Suppressor macrophage treated with lipopolysaccharide for 1 hour (primary cell): ENCODE measurements around the gene HIP1.
"Not testable (repeated sequence)": the region's sequence is repeated elsewhere in the genome, so short reads cannot be mapped to it uniquely, and the experiment has no call there.

ENCODE experiments used
- DNase-seq, 3 donors: peaks; one replicate each; pipeline ENCODE4 v3.0.0-alpha.2; 2020 to 2022

HIP1 gene

DNA sequence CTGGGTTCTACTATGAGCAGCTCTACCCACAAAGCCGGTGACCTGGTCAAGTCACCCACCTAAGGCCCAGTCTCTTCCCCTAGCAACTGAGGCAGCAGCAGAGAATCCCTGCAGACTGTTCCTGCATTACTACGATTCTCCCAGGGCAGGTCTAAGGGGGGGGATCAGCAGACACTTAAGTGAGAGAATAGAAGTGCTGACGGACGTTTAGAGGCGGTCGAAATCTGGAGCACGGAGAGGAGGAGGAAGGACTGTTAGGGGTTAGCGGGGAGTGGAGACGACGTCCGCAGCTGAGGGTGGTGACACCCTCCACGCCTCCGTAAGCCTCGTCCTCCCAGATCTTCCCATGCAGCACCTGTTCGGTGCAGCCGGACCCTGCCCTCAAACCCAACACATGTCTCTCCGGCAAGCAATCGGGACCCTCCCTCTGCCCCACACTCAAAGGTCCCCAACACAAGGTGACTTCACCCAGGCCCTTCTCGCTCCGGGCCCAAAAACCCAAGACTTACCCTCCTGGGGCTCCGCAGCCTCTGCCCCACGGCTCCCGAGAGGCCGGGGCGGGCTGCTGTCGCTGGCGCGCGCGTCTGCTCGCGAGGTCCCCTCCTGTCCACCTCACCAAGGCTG, 253.3 kb downstream of the HIP1 start:
- DNase-seq: not testable (repeated sequence)
